ENCODE results near the gene PFDN1.

- TF ChIP-seq, protein P1, sequence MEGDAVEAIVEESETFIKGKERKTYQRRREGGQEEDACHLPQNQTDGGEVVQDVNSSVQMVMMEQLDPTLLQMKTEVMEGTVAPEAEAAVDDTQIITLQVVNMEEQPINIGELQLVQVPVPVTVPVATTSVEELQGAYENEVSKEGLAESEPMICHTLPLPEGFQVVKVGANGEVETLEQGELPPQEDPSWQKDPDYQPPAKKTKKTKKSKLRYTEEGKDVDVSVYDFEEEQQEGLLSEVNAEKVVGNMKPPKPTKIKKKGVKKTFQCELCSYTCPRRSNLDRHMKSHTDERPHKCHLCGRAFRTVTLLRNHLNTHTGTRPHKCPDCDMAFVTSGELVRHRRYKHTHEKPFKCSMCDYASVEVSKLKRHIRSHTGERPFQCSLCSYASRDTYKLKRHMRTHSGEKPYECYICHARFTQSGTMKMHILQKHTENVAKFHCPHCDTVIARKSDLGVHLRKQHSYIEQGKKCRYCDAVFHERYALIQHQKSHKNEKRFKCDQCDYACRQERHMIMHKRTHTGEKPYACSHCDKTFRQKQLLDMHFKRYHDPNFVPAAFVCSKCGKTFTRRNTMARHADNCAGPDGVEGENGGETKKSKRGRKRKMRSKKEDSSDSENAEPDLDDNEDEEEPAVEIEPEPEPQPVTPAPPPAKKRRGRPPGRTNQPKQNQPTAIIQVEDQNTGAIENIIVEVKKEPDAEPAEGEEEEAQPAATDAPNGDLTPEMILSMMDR (conservative IDR thresholded peaks at IDR 0.05): no peak
- TF ChIP-seq EZH2 (IDR thresholded peaks at IDR 0.05; ENCODE audit: low read depth): no peak
These were observed 1.8 kb downstream of the PFDN1 start for GRCh38 chr5:140301136-140301535.
